ENCODE data around the gene MCTP2.

DNA sequence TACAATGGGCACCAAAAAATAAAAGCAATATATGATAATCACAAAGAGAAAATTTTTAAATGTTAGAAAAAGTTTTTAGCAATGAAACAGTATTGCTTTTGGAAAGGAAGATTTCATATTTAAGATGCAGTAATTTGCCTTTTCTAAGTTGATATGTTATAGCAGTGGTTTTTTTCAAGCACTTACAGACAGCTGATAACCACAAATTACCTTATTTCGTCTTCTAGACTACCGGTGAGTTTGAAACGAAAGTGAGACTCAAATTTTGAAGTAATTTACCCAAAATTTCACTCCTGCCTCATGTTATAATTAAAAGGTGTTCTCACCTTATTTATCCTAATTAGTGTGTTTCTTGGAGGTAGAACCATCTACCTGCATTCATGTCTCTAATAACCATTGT is 207.8 kb downstream of the MCTP2 start:
- TF ChIP-seq POLR2A (IDR thresholded peaks at IDR 0.05; ENCODE audit: low read depth, low read length) (no peak), POLR2AphosphoS5 (IDR thresholded peaks at IDR 0.05; ENCODE audit: low read depth, low read length) (no peak), TAF1 (IDR thresholded peaks at IDR 0.05; ENCODE audit: borderline replicate concordance, low read depth, low read length) (no peak)

Data from GM12892 (cell line).